ENCODE data around the gene MIDN.
A peak's percentile ranks its signal among the peaks of the same experiment; 100 is the strongest.

Gene MIDN

GRCh38 chr19:1276628-1277022 lies 28.2 kb downstream of the MIDN start:
- H3K4me3 ChIP-seq (ENCODE audit: low read depth, low read length): peak overlapping the region; percentile 75
- DNase-seq (ENCODE audit: low read depth): no peak

GRCh38 chr19:1277061-1277460 lies 28.7 kb downstream of the MIDN start:
- no peak for DNase-seq (ENCODE audit: low read depth)
- no peak overlapping the region for H3K4me3 ChIP-seq (ENCODE audit: low read depth, low read length)

GRCh38 chr19:1278074-1278473 lies 29.7 kb downstream of the MIDN start:
- H3K4me3 ChIP-seq (ENCODE audit: low read depth, low read length): no peak overlapping the region
- no peak for DNase-seq (ENCODE audit: low read depth)

GRCh38 chr19:1278713-1279660 lies 30.6 kb downstream of the MIDN start:
- H3K4me3 ChIP-seq (ENCODE audit: low read depth, low read length): no peak overlapping the region
- no peak for DNase-seq (ENCODE audit: low read depth)

GRCh38 chr19:1279782-1280341 lies 31.5 kb downstream of the MIDN start:
- H3K4me3 ChIP-seq (ENCODE audit: low read depth, low read length): no peak overlapping the region
- DNase-seq (ENCODE audit: low read depth): no peak

- H3K4me3 ChIP-seq (ENCODE audit: low read depth, low read length): no peak overlapping the region
- no peak for DNase-seq (ENCODE audit: low read depth)
Observed at GRCh38 chr19:1280636-1281568, 32.5 kb downstream of the MIDN start.

GRCh38 chr19:1281569-1282287 lies 33.3 kb downstream of the MIDN start:
- DNase-seq (ENCODE audit: low read depth): no peak
- H3K4me3 ChIP-seq (ENCODE audit: low read depth, low read length): no peak overlapping the region

GRCh38 chr19:1282588-1283206 lies 34.3 kb downstream of the MIDN start:
- H3K4me3 ChIP-seq (ENCODE audit: low read depth, low read length): no peak overlapping the region

GRCh38 chr19:1283207-1283916 lies 35.0 kb downstream of the MIDN start:
- H3K4me3 ChIP-seq (ENCODE audit: low read depth, low read length): no peak overlapping the region
- DNase-seq (ENCODE audit: low read depth): no peak

More at GRCh38 chr19:1282588-1283206, 34.3 kb downstream of the MIDN start:
- no peak for DNase-seq (ENCODE audit: low read depth)

- H3K4me3 ChIP-seq (ENCODE audit: low read depth, low read length): no peak overlapping the region
- no peak for DNase-seq (ENCODE audit: low read depth)
Observed at GRCh38 chr19:1283917-1284292, 35.5 kb downstream of the MIDN start.

- no peak overlapping the region for H3K4me3 ChIP-seq (ENCODE audit: low read depth, low read length)
- DNase-seq (ENCODE audit: low read depth): no peak
Observed at GRCh38 chr19:1284293-1284978, 36.1 kb downstream of the MIDN start.

- H3K4me3 ChIP-seq (ENCODE audit: low read depth, low read length): no peak overlapping the region
- no peak for DNase-seq (ENCODE audit: low read depth)
Observed at GRCh38 chr19:1284979-1285736, 36.8 kb downstream of the MIDN start.

GRCh38 chr19:1285737-1286360 lies 37.5 kb downstream of the MIDN start, which contains the start of gene EFNA2:
EFNA2 (plus strand) TSS chr19:1285873; CDS start chr19:1286169, 296 bp downstream.
- DNase-seq (ENCODE audit: low read depth): no peak
- peak within 1 kb of the TSS; percentile 26 for H3K4me3 ChIP-seq (ENCODE audit: low read depth, low read length)

- peak overlapping the region; percentile 26 for H3K4me3 ChIP-seq (ENCODE audit: low read depth, low read length)
- DNase-seq (ENCODE audit: low read depth): no peak
Observed at GRCh38 chr19:1286487-1287353, 38.3 kb downstream of the MIDN start.

- DNase-seq (ENCODE audit: low read depth): no peak
- no peak overlapping the region for H3K4me3 ChIP-seq (ENCODE audit: low read depth, low read length)
Observed at GRCh38 chr19:1287354-1288225, 39.2 kb downstream of the MIDN start.

Measured in skeletal muscle cell (primary cell).